HG02884 (cell line): Measurements from ENCODE around the gene CCDC192.

Experiments used
- ATAC-seq: cut with Tn5 transposase; IDR thresholded peaks from one replicate; pipeline ENCODE4 v1.9.1; 2021; ENCODE audit warnings: mild to moderate bottlenecking, moderate library complexity; ENCODE audit not compliant: unreplicated experiment

CCDC192 gene

DNA sequence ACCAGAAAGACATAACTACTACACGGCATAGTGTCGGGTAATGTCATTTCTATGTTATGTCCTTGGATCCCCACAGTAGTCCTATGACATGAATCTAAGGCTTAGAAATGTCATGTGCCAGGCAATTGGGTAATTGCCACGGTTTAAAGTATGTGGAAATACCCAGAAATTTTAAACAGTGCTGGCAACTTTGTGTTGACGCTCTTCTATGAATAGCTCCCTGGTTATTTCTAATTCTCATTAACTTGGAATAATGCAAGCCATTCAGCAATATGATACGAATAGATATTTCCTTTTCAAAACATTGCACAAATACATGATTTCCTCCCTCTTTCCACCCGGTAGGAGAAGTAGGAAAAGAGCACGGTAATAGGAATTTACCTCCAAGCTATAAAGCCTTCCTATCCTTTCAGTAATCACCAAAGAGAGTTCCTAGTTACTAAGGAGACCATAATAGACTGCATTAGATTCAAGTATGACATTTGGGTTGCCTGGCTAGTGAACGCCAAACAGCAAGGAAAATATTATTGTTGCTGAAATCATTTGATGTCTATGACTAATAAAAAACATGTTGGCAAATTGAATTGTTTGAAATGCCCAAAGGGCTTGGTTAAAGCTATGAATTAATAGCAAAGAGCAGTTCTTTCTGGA lies 168.4 kb downstream of the CCDC192 start:
- no peak for ATAC-seq

DNA sequence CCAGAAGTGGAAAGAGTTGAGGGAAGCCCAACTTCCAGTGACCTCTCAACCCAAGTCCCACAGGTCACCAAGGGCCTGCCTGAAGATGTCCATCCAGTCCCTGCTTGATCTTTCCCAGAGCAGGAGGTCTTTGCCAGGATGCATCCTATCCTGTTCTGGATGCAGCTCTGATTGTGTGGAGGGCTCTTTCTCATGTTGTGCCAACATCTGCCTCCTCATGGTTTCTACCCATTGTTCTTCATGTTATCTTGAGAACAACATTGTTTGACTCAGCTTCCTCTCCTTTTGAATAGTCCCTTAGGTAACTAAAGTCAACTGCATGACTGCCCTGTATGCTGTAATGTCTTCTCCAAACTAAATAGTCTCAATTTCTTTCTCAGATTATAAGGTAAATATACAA lies 169.3 kb downstream of the CCDC192 start:
- no peak for ATAC-seq

GRCh38 chr5:127875235-127876021 lies 172.2 kb downstream of the CCDC192 start:
- ATAC-seq = peak; percentile 86

GRCh38 chr5:127876384-127876783 lies 173.2 kb downstream of the CCDC192 start:
- no peak for ATAC-seq

GRCh38 chr5:127878174-127878750 lies 175.1 kb downstream of the CCDC192 start:
- ATAC-seq = no peak

DNA sequence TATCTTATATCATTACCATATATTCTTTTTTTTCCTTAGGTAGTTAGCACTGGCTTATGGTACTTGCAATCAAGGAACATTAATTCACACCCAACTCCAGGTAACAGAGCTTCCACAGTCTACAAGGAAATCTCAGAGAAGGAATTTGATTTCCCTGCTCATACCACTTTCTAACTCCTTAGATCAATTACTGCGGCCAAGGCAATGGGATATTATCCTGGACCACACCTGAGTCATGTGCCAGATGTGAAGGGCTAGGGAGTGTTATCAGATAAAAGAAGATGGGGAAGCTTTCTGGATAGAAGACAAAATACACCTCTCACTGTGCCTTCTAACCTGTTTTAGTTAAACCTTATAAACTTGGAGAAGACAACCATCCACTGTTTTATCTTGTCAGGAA lies 181.2 kb downstream of the CCDC192 start:
- ATAC-seq = no peak

GRCh38 chr5:127885176-127885575 lies 182.0 kb downstream of the CCDC192 start:
- no peak for ATAC-seq

GRCh38 chr5:127886081-127886480 lies 182.9 kb downstream of the CCDC192 start:
- ATAC-seq = no peak

DNA sequence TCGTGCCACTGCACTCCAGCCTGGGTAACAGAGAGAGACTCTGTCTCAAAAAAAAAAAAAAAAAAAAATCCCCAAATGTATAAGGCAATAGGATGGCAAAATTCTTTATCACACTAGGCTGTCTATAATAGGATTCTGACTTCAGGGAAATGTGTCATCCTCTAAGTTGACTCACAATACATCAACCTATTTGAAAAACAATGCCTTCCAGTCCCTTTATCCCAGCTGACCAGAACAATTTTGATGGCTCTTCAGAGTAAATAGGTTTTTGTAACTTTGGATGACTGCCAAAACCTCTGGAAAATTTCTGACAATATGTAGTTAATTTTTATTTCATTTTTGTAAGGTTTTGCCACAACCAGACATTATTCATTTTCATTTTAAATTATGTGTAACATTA lies 184.1 kb downstream of the CCDC192 start:
- no peak for ATAC-seq

DNA sequence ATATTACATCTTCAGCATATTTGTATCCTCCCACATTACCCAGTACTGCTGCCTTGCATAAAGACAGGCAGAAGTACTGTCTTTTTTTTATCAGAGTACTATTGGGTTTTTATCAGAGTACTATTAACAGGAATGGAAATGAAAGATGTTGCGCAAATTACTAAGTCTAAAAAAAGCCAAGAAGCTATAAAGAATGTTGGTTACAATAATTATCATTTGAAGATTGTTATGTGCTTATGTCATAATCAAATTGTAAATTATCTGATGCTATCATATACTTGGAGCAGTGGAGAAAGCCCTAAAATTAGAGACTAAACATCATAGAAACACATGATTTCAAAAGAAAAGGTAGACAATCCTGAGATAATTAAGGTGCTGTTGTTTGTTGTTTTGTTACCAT lies 188.8 kb downstream of the CCDC192 start:
- no peak for ATAC-seq

DNA sequence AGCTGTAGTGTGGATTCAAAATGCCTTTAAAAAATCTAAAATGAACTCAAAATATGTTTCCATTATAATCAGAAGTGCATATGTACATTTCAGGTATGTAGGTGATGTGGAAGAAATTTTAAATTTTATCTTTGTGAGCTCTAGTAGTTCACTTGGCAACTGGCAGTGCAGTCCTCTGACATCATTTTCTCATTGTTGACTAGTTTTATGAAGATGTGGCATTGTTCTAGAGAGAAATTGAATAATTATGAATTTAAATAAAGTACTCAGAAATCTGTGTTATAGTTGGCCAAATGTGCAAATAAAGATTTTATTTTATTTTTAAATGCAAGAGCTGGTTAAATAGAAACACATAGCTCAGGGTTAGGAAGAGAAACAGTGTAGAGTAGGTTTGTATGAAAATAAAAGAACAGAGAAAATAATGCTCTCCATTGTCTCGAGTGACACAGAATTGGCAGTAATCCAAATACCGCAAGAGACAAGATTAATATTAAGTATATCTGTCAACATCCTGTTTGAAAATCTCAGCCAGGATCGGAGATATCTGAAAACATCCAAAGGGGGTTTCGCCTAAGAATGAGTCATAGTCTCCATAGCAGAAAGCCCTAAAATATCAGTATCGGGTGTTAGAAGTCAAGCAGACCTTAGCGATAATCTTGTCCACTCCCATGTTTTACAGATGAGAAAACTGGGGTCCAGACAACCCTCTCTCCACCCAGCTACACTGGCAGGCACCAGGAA lies 189.4 kb downstream of the CCDC192 start:
- ATAC-seq = peak; percentile 50

GRCh38 chr5:127893232-127893631 lies 190.0 kb downstream of the CCDC192 start:
- ATAC-seq = no peak

- ATAC-seq = no peak
These were observed 191.3 kb downstream of the CCDC192 start for GRCh38 chr5:127894461-127894860.

- no peak for ATAC-seq
These were observed 195.5 kb downstream of the CCDC192 start for GRCh38 chr5:127898551-127899213.

DNA sequence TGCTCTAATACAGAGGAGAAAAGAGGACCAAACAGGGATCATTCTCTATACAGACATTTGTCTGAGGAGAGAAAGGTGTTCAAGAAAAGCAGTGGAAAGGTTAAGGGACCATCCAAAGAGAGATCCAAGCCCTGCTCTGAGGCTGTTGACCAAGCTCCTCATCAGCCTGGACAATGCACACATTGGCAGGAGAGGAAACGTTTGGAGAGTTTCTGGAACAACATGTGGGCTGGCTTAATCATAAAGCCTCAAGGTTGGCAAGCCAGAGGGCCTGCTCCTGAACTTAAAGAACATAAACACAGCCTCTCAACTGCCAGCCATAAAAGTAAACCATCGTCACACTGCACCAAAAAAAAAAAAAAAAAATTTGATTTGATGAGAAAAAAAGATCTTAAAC lies 196.0 kb downstream of the CCDC192 start:
- ATAC-seq = no peak

DNA sequence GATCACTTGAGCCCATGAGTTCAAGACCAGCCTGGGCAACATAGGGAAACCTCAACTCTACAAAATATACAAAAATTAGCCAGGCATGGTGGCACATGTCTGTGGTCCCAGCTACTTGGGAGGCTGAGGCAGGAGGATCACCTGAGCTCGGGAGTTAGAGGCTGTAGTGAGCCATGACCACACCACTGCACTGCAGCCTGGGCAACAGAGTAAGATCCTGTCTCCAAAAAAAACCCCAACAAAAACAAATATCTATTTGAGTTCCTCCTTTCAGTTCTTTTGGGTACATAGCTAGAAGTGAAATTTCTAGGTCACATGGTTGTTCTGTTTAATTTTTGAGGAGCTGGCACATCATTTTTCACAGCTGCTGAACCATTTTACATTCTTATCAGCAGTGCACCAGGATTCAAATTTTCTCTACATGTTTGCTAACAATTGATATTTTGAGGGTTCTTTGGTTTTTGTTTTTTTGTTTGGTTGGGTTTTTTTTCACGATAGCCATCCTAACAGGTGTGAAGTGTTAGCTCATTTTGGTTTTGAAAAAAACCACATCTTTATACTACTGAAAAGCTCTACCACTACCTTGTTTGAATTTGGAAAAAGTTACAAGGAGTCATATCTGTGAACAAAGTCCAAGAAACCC lies 203.5 kb downstream of the CCDC192 start:
- ATAC-seq = no peak

GRCh38 chr5:127907907-127908306 lies 204.7 kb downstream of the CCDC192 start:
- no peak for ATAC-seq

GRCh38 chr5:127909066-127909465 lies 205.9 kb downstream of the CCDC192 start:
- peak; percentile 87 for ATAC-seq

GRCh38 chr5:127909821-127910220 lies 206.6 kb downstream of the CCDC192 start:
- no peak for ATAC-seq

- no peak for ATAC-seq
These were observed 207.2 kb downstream of the CCDC192 start for GRCh38 chr5:127910307-127910956.
